DND-41 (cell line): ENCODE measurements around the gene TEKT4.
"Not testable (repeated sequence)": the region's sequence is repeated elsewhere in the genome, so short reads cannot be mapped to it uniquely, and the experiment has no call there.

Experiments used
- CTCF ChIP-seq: IDR thresholded peaks from 2 replicates; pipeline ENCODE4 v1.5.1; 2012; ENCODE audit warnings: borderline replicate concordance, low read length, moderate library complexity, mild to moderate bottlenecking; ENCODE audit not compliant: poor library complexity, severe bottlenecking; ENCODE audit errors: extremely low read depth
- EZH2 ChIP-seq: IDR thresholded peaks from 3 replicates; pipeline ENCODE4 v1.6.1; 2012; ENCODE audit warnings: borderline replicate concordance, low read depth, mild to moderate bottlenecking, moderate library complexity, low read length, inconsistent platforms; ENCODE audit not compliant: severe bottlenecking

GRCh38 chr2:94857367-94858162, 13.7 kb upstream of the TEKT4 start:
- TF ChIP-seq CTCF, EZH2: not testable (repeated sequence)
